EL (cell line): Measurements from ENCODE around the gene SNX24.
"Not testable (repeated sequence)": the region's sequence is repeated elsewhere in the genome, so short reads cannot be mapped to it uniquely, and the experiment has no call there.

ENCODE experiments used
- DNase-seq: peaks from one replicate; pipeline ENCODE4 v3.0.0-alpha.2; 2016

The SNX24 gene

GRCh38 chr5:122845229-122846050, at the start of gene SNX24:
Gene SNX24, plus strand, starts transcription at chr5:122845613. Its CDS starts 21 bp downstream, at chr5:122845634.
- DNase-seq, result peak; percentile 83

- peak; percentile 38 for DNase-seq
Observed at GRCh38 chr5:122805481-122805880, 39.9 kb upstream of the SNX24 start.

- DNase-seq, result no peak
Observed at GRCh38 chr5:122810405-122810804, 35.0 kb upstream of the SNX24 start.

DNA sequence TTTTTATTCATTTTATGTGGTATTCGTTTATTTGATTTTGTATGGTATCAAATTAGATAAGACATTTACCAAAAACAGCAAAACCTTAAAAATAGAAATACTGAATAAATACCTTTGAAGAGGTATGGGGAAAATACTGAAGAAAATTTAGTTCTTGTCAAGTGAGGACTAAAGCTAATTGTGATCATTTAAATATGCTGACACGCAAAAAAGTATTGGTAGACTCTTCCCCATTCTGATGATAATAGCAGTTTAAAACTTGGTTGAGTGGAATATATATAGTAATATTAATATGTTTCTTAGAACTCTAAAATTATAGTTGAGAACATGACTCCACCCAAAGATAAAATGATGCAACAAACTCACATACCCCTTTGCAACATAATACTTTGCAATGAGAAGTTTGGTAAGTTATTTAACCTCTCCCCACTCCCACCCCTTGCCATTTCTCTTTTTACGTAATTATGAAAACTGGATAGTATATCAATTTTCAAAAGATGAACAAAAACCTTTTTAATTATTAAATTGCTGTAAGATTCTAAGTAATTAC, 30.1 kb upstream of the SNX24 start:
- no peak for DNase-seq

DNA sequence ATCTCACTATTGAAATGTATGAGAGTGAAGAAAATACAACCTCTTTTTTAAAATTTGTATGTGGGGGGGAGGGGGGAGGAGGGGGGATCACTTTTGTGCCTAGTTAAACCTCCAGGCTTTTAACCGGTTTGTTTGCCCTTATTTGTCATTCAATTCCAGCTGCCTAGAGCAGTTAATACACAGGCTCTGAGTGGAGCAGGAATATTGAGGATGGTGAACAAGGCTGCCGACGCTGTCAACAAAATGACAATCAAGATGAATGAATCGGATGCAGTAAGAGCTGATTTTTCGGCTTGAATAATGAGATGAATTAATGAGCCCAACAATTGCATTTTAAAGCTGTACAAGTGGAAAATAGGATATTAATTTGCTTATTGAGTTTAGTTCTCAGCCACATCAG, 28.7 kb upstream of the SNX24 start:
- DNase-seq, result no peak

GRCh38 chr5:122831984-122832383, 13.4 kb upstream of the SNX24 start:
- no peak for DNase-seq

GRCh38 chr5:122835681-122836080, 9.7 kb upstream of the SNX24 start:
- no peak for DNase-seq

- no peak for DNase-seq
Observed at GRCh38 chr5:122836947-122837346, 8.5 kb upstream of the SNX24 start.

DNA sequence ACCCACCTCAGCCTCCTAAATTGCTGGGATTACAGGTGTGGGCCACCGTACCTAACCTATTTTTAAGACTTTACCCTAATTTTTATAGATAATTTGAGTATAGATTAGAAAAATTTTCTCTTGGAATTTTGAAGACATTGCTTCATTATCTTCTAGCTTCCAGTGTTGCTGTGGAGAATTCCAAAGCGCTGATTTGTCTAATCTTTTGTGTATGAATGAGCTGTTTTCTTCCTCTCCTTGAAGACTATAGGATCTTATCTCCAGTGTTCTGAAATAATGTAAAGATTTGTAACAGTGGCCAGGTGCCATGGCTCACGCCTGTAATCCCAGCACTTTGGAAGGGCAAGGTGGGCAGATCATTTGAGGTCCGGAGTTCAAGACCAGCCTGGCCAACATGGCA, 5.7 kb upstream of the SNX24 start:
- DNase-seq, result no peak

DNA sequence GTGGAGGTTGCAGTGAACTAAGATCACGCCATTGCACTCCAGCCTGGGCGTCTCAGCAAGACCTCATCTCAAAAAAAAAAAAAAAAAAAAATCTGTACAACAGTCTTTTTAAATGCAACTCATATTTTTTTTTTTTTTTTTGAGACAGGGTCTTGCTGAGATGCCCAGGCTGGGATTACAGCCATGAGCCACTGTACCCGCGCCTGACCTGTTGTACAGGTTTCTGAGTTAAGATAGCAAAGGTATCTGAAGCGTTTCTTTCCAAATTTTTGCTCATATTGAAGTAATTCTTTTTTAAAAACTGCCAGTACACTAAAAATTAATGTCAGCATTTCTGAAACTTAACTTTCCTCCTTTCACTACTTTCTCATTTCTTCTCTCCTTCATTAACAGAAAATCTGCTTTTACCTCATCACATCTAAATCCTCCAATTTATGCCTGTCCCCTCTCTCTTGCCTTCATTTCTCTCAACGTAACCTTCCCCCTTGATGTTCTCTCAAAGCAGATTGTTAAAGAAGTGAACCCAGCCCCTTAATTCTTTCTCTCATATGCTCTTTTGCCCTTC, 3.3 kb upstream of the SNX24 start:
- DNase-seq, result no peak

- no peak for DNase-seq
Observed at GRCh38 chr5:122844136-122844909, 1.1 kb upstream of the SNX24 start.

GRCh38 chr5:122844910-122845228, 544 bp upstream of the SNX24 start:
- DNase-seq, result no peak

GRCh38 chr5:122846051-122846550, 688 bp downstream of the SNX24 start:
- peak; percentile 80 for DNase-seq

GRCh38 chr5:122847687-122848081, 2.3 kb downstream of the SNX24 start:
- DNase-seq, result no peak

- peak; percentile 49 for DNase-seq
Observed at GRCh38 chr5:122849771-122850170, 4.4 kb downstream of the SNX24 start.

DNA sequence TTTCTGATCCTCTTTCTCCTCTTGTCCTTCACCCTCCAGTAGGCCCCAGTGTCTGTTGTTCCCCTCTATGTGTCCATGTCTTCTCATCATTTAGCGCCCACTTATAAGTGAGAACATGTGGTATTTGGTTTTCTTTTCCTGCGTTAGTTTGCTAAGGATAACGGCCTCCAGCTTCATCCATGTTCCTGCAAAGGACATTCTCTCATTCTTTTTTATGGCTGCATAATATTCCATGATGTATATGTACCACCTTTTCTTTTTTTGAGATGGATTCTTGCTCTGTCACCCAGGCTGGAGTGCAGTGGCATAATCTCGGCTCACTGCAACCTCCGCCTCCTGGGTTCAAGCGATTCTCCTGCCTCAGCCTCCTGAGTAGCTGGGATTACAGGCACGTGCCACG, 12.1 kb downstream of the SNX24 start:
- DNase-seq, result not testable (repeated sequence)

GRCh38 chr5:122858451-122858850, 13.0 kb downstream of the SNX24 start:
- DNase-seq, result peak; percentile 47

DNA sequence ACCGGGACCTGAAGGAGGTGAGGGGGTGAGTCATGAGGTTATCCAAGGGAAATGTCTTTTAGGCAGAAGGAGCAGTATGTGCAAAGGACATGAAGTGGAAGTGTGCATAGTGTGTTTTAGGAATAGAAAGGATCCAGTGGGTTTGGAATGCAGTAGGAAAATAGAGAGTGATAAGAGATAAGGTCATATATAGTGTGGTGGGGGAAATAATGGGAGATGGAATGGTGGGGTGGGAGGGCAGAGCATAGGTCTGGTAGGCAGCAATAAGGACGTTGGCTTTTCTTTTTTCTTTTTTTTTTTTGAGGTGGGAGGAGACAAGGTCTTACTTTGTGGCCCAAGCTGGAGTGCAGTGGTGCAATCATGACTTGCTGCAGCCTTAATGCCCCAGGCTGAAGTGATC, 17.8 kb downstream of the SNX24 start:
- DNase-seq, result no peak

- no peak for DNase-seq
Observed at GRCh38 chr5:122863721-122864120, 18.3 kb downstream of the SNX24 start.

GRCh38 chr5:122864400-122864799, 19.0 kb downstream of the SNX24 start:
- DNase-seq, result no peak

DNA sequence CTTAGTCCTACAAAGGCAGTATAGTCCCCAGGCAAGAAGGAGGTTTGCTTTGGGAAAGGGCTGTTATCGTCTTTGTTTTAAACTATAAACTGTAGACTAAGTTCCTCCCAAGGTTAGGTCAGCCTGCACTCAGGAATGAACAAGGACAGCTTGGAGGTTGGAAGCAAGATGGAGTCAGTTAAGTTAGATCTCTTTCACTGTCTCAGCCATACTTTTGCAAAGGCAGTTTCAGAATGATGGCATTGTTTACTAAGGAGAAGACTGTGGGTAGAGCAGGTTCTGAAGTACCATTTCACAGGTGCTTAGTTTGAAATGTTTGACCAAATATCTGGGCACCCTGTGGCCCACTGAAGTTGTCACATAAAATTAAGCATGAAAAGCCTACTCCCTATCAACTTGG, 19.4 kb downstream of the SNX24 start:
- DNase-seq, result no peak

GRCh38 chr5:122870219-122870856, 24.9 kb downstream of the SNX24 start:
- peak; percentile 76 for DNase-seq

DNA sequence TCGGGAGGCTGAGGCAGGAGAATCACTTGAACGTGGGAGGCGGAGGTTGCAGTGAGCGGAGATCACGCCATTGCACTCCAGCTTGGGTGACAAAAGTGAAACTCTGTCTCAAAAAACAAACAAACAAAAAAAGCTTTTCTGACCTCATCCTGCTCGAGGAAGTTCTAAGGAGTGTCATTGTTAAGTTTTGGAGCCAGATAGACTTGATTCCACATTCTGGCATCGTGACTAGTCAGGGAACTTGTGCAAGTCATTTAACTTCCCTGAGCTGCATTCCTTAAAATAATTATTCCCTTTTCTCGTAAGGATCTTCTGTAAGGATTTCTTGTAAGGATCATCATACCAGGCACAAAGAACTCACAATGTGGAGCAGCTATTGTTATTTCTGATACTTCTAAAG, 26.2 kb downstream of the SNX24 start:
- DNase-seq, result no peak
